HL-60/S4 treated with phorbol 12-myristate 13-acetate at 8.2 ng/mL for 4 days and 3 days (cell line): Measurements from ENCODE around the gene CPNE5.
"Not testable (repeated sequence)": the region's sequence is repeated elsewhere in the genome, so short reads cannot be mapped to it uniquely, and the experiment has no call there.

Experiments
- in situ Hi-C: fragments of 300-500 bp; cut with MboI; formaldehyde crosslinking; loops from 2 replicates; pipeline ENCODE4 v1.15.0; 2022; ENCODE audit warnings: low sequenced_read_pairs

Gene CPNE5

DNA sequence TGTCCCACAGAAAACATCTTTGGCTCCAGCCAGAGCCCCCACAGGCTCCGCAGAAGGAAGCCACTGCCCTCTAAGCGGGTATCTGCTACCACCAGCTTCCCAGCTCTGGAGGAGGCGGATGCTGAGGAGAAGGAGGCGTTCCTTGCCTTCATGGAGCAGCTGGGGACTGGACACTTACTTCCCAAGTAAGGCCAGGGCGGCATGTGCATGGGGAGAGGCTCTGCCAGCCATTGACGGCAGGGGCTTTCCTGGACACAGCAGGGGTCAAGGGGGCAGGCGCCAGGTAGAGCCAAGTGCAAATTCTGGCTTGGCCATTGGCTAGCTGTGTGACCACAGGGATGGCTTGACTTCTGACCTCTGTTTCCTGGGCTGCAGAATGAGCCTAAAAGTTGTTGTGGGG lies 123.8 kb downstream of the CPNE5 start:
- in situ Hi-C loops = no loop called here

DNA sequence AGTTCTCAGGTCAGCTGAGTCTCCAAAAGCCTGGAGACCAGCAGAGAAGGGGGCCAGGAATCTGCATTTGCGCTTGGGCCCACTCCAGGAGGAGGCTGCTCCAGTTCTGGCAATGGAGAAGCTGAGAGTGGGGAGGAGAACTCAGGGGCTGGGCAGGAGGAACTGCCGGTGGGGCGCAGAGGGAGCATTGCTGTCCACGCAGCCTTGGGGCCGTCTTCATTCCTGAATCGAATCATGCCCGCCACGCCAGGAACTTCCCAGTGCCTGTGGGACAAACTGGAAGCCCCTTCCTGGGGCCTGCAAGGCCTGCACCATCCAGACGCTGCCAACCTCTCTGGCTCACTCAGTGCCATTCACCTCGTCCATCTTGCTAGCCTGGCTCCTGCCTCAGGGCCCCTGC lies 124.7 kb downstream of the CPNE5 start:
- in situ Hi-C loops = no loop called here

DNA sequence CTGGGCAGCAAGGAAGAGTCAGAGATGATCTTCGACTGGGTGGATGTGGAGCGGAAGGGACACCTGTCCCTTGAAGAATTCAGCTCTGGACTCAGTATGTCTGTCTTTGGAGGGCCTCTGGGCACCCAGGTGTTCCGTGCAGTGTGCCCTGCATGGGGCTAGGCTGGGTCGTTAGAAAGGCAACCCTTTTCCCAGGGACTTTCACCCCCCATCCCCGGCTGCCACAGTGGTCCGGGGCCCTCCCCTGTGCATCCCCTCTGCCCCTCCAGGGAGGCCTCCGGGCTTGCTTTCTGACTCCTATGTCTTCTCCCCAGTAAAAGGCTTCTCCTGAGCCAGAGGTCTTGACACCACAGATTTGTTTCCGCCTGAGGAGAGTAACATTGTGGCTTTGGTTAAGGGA lies 125.4 kb downstream of the CPNE5 start:
- in situ Hi-C loops = no loop called here

DNA sequence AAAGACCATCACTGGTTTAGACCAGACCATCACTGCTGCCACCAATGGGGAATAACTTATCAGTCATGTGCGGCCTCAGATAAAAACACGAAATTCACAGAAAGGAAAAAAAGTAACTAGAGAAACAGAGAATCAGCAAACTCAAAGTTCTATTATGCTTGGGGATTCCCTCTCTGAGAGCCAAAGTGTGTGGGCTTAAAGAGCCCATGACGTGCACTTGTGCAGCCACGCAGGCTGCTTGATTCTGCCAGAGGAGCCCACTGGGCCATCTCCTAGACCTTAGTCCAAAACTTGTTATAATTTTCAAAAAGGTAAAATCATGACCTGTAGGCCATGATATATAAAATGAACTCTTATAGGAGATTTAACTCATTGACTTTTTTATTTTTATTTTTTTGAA lies 126.4 kb downstream of the CPNE5 start:
- in situ Hi-C loops = no loop called here

DNA sequence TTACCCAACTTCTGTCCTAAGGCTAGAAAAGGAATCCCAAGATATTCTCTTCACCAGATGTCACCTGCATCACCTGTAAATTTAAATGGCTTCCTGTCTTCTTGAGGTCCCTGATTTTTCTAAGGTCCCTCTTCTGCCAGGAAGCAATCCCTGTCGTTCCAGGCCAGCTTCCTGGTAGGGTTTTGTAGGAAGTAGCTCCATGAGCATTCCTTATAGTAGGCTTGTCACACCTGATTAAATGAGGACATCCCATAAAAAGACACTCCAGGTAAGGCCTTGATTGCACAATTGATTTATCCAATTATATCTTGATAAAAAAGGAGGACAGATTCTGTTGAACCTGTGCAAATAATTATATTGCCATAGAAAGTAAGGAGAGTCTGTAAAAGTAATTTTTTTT lies 132.9 kb downstream of the CPNE5 start:
- in situ Hi-C loops = no loop called here

DNA sequence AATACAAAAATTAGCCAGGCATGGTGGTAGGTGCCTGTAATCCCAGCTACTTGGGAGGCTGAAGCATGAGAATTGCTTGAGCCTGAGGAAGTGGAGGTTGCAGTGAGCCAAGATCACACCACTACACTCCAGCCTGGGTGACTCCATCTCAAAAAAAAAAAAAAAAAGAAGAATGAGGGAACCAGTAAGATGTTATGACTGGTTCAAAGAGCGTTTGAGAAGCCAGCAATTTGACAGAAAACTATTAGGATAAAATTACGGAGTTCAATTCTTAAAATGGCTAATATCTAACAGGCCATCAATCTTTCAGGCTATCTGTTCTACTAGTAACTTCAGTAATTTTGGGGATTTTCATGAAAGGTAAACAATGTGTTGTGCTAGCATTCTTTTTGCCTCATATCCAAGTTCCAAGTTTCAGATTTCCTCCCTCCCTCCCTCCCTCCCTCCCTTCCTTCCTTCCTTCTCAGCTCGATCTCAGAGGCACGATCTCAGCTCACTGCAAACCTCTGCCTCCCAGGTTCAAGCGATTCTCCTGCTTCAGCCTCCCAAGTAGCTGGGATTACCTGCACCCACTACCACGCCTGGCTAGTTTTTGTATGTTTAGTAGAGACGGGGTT lies 134.2 kb downstream of the CPNE5 start:
- in situ Hi-C loops = not testable (repeated sequence)

DNA sequence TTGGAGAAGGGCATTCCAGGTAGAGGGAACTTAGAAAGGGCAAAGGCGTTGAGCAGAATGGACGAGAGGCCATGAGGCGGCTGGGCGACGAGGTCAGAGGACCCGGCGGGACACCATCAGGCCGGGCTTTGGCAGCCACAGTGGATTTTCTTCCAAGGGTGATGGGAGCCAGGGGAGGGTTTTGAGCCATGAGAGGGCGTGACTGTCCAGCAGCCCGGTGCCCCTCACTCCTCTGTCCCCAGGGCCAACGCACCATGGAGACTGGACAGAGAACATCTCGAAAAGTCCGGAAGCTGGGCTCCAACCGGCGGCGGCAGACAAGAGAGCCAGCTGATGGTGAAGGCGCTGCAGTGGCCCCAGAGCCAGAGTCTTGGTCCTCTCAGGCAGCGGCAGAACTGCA lies 135.3 kb downstream of the CPNE5 start:
- in situ Hi-C loops = no loop called here

DNA sequence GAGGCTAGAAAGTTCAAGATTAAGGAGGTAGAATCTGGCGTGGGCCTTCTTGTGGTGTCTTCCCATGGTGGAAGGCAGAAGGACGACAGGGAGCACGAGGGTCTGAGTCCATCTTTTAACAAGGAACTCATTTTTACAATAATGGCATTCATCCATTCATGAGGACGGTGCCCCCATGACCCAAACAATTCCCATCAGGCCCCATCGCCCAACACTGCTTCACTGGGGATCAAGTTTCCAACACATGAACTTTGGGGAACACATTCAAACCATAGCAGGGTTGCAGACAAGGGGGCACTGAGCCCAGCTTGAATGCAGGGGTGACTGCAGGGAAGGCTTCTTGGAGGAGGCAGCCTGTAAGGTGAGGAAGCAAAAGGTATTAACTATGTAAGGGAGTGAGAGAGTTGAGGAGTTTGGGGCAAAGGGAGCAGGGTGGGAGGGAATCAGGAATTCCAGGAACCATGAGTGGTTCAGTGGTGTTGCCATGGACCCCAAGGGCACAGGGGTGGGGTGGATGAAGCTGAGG lies 136.1 kb downstream of the CPNE5 start:
- in situ Hi-C loops = no loop called here

DNA sequence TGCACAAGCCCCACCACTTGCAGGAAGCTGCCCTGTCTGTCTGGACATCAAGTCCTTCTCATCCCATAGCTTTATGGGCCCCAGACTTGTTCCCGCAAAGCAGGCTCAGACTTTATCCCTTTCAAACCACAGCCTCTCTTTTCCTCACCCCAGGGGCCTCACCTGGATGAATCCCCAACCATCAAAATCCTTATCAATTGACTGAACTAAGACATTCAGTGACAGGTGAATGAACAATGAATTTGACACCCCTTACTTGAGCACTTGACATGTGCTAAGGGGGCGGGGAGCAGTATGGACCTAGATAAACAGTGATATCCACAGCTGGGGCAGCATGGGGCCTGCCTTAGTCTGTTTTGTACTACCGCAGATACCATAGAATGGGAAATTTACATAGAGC lies 136.6 kb downstream of the CPNE5 start:
- in situ Hi-C loops = no loop called here

DNA sequence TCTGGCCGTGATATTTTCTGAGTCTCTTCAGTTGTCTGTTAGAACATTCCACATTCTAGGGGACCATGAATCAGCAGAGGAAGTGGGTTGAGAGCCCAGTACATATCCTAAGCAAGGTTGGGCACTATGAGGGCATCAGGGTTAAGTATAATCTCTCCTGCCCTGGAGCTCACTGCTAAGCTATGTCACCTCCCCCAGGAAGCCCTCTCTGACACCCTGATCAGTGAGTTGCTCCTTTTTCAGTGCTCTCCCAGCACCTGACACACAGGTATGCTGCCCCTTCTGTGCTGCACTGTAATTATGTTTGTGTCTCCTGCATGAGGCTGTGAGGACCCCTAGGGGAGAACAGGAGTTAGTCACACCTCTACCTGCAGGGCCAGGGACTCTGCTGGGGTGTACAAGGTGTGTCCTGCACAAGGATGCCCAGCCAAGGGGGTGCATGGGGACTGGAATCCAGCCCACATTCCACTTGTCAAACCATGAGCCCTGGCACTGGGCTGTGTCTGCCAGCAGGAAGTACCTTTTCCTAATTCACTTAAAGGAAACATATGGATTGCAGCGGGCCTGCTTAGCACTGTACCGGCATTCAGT lies 137.7 kb downstream of the CPNE5 start:
- in situ Hi-C loops = no loop called here

DNA sequence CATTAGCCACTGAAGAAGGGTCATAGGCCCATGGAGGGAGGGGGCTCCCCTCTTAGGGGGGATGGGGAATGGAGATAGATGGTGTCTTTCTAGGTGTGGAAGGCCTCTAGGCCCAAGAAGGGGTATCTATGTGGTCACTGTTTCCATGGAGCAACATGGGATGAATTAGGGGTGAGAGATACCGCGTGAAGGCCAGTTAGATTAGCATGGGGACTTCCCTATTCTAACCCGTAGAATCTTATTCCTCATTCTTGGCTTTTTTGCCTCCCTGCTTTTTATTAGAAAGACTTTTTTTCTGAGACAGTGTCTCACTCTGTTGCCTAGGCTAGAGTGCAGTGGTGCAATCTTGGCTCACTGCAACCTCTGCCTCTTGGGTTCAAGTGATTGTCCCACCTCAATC lies 138.4 kb downstream of the CPNE5 start:
- in situ Hi-C loops = no loop called here

DNA sequence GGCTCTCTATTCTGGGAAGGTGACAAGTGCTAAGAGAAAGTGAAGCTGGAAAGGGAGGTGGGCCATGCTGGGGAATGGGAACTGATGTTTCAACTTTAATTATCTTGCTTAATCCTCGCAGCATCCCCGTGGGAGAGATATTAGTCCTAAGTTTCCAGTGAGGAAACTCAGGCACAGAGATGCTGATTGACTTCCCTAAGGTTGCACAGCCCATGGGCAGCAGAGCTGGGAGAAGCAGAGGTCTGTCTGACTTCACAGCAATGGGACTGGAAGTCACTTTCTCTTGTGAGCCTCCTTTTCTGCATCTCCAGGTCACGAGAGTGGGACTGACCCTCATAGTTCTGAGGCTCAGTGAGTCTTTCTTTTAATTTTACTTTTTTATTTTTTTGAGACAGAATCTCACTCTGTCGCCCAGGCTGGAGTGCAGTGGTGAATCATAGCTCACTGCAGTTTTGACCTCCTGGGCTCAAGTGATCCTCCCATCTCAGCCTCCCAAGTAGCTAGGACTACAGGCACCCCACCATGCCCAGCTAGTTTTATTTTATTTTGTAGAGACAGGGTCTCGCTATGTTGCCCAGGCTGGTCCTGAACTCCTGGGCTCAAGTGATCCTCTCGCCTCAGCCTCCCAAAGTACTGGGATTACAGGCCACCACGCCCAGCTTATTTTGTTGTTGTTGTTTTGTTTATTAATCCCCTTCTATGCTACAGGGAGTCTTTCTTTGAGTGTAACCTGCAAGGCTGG lies 139.0 kb downstream of the CPNE5 start:
- in situ Hi-C loops = no loop called here

DNA sequence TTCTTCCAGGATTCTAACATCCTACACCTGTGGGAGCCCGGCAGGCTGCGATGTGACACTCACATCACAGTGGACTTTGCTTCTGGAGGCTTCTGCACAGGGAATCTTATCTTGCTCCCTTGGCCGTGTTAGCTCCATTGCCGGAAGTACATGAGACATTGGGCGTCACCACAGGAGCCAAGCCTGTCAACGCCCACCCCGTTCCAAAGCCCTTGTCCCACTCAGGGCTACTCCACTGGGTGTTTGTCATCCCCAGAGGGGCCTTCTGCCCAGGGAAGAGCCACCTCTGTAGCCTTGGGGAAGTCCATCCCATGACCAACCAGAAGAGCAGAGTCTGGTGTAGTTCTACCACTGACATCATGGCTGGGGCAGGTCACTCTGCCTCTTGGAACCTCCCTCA lies 139.9 kb downstream of the CPNE5 start:
- in situ Hi-C loops = no loop called here

DNA sequence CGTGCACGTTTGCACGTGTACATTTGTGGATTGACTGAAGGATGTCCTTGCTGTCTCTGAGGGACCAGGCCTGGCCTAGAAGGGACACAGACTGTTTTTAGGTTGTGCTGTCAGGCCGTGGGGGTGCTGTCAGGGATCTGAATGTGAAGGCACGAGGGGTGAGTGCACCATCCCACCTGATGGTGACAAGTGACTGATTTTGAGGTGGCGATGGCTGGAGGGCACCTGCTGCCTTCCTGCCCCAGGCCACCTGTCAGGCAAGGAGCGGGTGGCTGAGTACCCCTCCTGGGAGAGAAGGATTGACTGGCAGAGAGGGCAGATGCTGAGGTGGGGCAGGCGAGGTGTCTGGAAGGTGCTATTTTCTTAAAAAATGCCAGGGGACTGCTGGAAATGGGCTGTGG lies 140.4 kb downstream of the CPNE5 start:
- in situ Hi-C loops = no loop called here

DNA sequence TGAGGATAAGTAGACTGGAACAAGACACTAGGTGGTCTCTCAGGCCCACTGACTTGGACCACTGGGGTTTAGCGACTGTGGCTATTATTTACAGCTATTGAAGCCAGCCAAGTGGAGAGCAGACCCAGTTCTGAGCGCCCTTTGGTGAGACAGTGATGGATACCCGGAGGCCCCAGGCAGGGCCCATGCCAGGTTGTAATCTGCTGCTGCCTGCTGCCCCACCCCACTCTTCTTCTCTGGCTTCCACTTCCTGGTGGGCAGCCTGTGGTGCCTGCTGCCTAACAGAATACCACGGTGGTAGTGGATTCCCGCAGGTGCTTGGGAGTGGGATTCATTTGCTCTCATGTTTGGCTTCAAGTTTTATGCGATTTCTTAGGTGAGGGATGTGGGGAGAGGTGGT lies 141.0 kb downstream of the CPNE5 start:
- in situ Hi-C loops = no loop called here

DNA sequence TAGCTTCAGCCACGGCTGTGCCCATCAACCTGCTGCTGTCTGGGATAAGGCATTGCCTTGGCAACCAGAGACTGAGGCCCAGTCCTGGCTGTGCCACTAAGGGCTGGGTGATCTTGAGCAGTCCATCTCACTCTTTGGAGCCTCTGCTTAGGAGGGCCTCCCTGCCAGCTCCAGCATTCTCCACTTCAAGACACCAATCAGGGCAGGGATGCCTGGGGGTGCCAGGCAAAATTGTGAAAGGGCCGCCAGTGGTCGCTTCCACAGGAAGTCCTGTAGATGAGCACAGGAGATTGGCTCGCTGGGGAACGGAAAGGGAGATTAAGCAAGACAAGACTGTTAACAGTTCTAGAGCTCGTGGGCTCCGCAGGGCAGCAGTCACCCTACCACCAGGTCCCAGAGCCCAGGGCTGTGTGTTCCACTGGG lies 141.8 kb downstream of the CPNE5 start, which contains the start of gene RAB44:
Gene RAB44, plus strand, starts transcription at position 346 of the 423 bp plus-strand sequence. CDS start 6,410 bp downstream, outside the sequence.
- in situ Hi-C loops = no loop called here

DNA sequence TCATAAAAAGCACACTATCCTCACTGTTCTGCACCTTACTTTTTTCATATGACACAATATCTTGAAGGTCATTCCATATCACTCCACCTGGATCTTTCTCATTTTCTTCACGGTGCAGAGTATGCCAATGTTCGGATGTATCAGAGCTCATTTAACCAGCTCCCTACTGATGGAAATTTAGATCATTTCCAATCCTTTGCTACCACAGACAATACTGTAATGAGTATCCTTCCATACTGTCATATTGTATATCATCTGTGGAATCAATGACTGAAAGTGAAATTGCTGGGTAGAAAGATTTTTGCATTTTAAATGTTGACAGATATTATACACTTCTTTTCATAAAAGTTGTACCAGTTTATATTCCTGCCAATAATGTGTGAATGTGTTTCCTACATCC lies 143.8 kb downstream of the CPNE5 start:
- in situ Hi-C loops = no loop called here

DNA sequence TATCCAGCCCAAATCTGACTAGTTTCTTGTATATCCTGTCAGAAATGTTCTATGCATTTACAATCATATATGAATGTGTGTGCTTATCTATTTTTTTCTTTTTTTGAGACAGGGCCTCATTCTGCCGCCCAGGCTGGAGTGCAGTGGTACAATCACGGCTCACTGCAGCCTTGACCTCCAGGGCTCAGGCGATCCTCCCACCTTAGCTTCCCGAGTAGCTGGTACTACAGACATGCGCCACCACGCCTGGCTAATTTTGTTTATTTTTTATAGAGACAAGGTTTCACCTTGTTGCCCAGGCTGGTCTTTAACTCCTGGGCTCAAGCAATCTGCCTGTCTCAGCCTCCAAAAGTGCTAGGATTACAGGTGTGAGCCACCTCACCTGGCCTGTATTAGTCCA lies 144.6 kb downstream of the CPNE5 start:
- in situ Hi-C loops = no loop called here

DNA sequence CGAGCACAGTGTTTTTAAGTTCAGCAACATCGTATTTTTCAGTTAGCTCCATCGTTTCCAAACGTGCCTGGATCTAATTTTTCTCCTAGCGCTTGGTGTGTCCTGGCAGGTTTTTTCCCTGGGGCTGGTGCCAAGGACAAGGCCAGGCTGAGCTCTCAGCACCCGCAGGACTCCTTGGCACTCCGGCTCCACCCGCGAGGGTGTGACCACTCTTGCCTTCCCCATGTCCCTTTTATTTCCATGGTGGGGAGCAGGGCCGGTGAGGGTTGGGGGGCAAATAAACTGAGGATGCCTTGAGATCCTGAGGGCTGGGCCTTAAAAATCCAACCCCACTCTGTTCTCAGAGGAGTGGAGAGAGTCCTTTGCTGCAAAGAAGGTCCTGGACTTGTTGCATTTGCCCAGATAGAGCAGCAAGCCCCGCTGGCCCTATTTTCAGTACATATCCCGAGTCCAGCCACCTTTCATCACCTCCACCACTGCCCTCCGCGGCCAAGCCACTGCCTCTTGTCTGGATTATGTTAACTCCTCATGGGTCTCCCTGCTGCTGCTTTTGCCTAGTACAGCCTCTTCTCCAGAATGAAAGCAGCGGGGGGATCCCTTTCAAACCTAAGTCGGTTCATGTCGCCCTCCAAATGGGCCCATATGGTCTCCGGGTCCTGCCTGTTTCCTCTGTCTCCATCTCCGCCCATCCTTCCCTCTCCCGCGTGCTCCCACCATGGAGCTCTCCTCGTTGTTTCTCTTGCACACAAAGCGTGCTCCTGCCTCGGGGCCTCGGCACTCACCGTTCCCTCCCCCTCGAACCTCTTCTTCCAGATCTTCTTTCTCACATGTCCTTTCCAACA lies 146.2 kb downstream of the CPNE5 start:
- in situ Hi-C loops = no loop called here

DNA sequence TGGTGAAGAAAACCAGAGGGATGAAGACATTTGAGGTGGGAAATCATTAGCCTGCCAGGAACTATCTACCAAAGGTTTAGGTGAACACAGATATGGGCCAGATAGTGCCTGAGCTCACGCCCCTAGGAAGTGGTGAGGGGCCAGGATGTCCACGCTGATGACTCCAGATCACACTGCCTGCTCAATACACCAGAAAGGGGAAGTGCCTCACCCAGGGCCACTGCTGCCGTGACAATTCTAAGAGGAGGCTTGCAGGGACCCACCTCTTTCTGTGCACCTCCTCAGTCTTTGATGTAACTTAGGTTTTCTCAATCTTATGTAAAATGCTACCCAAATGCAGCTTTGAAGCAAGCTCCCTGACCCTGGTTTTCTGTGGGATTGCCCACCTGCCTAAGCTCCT lies 147.0 kb downstream of the CPNE5 start:
- in situ Hi-C loops = no loop called here

DNA sequence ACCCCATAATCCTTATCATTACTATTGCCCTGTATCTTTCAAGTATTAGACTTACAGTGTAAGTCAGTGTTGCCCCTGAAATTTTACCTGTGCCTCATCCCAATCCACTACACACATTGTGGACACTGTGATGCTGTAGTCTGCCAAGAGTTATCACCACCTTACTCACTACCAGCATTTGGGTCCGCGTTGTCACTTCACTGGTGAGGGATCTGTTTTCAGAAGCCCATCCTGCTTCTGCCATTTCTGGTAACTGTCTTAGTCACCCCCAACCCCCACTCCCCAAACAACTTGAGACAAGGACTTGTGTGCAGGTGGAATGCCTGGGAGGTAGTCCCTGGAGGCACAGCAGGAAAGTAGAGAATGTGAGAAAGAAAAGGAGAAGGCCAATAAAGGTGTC lies 147.6 kb downstream of the CPNE5 start:
- in situ Hi-C loops = no loop called here
